ENCODE measurements around the gene HNRNPCL1. TPM values are rescaled to one million over a fixed set of nuclear protein-coding genes. Genes with fewer than 3 reads are reported as not detected.
"Not testable (repeated sequence)": the region's sequence is repeated elsewhere in the genome, so short reads cannot be mapped to it uniquely, and the experiment has no call there.

The HNRNPCL1 gene
- not detected for total RNA-seq
- polyA plus RNA-seq: not detected
- long read RNA-seq, donor 1: 0 reads
- long read RNA-seq, donor 2: 0 reads
- long read RNA-seq, donor 3: 0 reads
- long read RNA-seq, donor 4: 0 reads
- long read RNA-seq, donor 5: 0 reads
- long read RNA-seq, donor 6: 0 reads
- long read RNA-seq, donor 7: 0 reads
- long read RNA-seq, donor 8: 0 reads
- long read RNA-seq, donor 9: 0 reads
- long read RNA-seq, donor 10: 0 reads

- H3K9me3 ChIP-seq (replicated peaks in 1 of 3); H3K27ac ChIP-seq; H3K36me3 ChIP-seq (replicated peaks in 1 of 2); H3K4me3 ChIP-seq; intact Hi-C loops (cut with DNase I); DNase-seq; H3K27me3 ChIP-seq; H3K4me1 ChIP-seq (replicated peaks in 1 of 2): not testable (repeated sequence)
- WGBS, 4 donors: 82 to 87% (median 83%) methylated on average over 7 of the region's 7 CpGs
Observed at GRCh38 chr1:12848620-12849019, at the start of gene HNRNPCL1. Gene HNRNPCL1, minus strand, starts transcription at chr1:12848720. Its CDS starts 431 bp downstream, at chr1:12848289.

DNA sequence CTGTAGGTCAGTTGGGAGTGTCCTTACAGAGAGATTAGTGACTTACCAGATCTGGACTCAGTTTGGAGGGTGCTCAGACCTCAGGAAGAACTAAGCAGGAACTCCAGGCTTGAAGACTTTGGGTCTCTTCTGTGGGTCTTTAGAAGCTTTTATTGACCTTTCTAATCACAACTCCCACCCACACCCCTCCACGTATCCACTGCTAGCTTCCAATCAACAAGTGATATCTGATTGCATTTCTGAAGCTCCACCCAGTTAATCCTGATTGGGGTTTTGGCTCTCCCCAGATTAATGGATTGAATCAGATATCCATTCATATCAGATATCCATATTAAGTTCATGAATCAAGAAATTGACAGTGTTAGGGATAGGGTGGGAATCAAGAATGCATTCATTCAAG, 49.6 kb upstream of the HNRNPCL1 start, which contains the start of gene PRAMEF10:
Gene PRAMEF10, minus strand, starts transcription at position 101 of the 400 bp plus-strand sequence. CDS start 2,423 bp downstream, outside the sequence.
- H3K27ac ChIP-seq; H3K4me1 ChIP-seq (replicated peaks in 1 of 2); H3K27me3 ChIP-seq; H3K4me3 ChIP-seq; DNase-seq; H3K36me3 ChIP-seq (replicated peaks in 1 of 2); H3K9me3 ChIP-seq (replicated peaks in 1 of 3); intact Hi-C loops (cut with DNase I): not testable (repeated sequence)
- no CpG with 5 or more reads among the region's 1 CpG for WGBS, 4 donors

GRCh38 chr1:12886101-12886500, 37.6 kb upstream of the HNRNPCL1 start, which contains the start of gene PRAMEF4:
Gene PRAMEF4, minus strand, starts transcription at chr1:12886201. Its CDS starts 2,807 bp downstream, at chr1:12883394.
- H3K36me3 ChIP-seq (replicated peaks in 1 of 2); H3K4me3 ChIP-seq; H3K27me3 ChIP-seq; H3K27ac ChIP-seq; H3K4me1 ChIP-seq (replicated peaks in 1 of 2); H3K9me3 ChIP-seq (replicated peaks in 1 of 3); DNase-seq; intact Hi-C loops (cut with DNase I): not testable (repeated sequence)
- WGBS, 4 donors: 61 to 77% (median 67%) methylated on average over 2 to 3 of the region's 3 CpGs

DNA sequence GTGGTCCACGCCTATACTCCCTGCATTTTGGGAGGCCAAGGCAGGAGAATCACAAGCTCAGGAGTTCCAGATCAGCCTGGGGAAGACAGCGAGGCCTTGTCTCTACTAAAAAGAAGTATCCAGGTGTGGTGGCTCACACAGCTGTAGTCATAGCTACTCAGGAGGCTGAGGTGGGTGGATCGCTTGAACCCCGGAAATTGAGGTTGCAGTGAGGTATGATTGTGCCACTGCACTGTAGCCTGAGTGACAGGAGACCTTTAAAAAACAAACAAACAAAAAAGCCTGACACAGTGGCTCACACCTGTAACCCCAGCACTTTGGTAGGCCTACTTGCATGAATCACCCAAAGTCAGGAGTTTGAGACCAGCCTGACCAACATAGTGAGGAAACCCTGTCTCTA, 29.9 kb upstream of the HNRNPCL1 start:
- intact Hi-C loops (cut with DNase I); H3K4me1 ChIP-seq (replicated peaks in 1 of 2); H3K27me3 ChIP-seq; H3K4me3 ChIP-seq; H3K36me3 ChIP-seq (replicated peaks in 1 of 2); H3K27ac ChIP-seq; DNase-seq; H3K9me3 ChIP-seq (replicated peaks in 1 of 3): not testable (repeated sequence)
- WGBS, 4 donors: 80 to 89% (median 86%) methylated on average over 2 to 3 of the region's 4 CpGs

GRCh38 chr1:12863131-12863880, 14.8 kb upstream of the HNRNPCL1 start:
- 75 to 79% (median 77%) methylated on average over 2 to 3 of the region's 7 CpGs; no CpG with 5 or more reads in 1 of the 4 donors for WGBS, 4 donors

DNA sequence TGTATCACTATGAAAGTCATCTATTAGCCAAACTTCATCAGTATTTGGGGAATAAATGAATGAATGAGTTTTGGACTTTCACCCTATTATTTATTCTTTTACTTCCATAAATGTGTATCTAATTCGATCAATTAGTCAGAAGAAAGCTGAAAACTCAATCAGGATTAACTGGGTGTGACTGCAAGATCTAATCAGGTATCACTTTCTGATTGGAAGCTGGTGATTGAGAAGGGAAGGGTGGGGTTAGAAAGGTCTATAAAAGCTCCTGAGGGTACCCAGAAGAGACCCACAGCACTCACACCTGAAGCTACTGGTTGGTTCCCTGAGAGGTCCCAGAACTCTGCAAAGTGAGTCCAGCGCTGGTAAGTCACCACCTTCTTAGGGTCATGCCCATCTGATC, 8.3 kb upstream of the HNRNPCL1 start, which contains the start of gene PRAMEF2:
Gene PRAMEF2, plus strand, starts transcription at position 301 of the 400 bp plus-strand sequence. CDS start 1,924 bp downstream, outside the sequence.
- H3K36me3 ChIP-seq (replicated peaks in 1 of 2); DNase-seq; H3K4me1 ChIP-seq (replicated peaks in 1 of 2); intact Hi-C loops (cut with DNase I); H3K9me3 ChIP-seq (replicated peaks in 1 of 3); H3K27me3 ChIP-seq; H3K27ac ChIP-seq; H3K4me3 ChIP-seq: not testable (repeated sequence)
- WGBS, 4 donors: 61 to 66% (median 63%) methylated on average over 2 of the region's 2 CpGs; no CpG with 5 or more reads in 1 of the 4 donors

More at GRCh38 chr1:12863131-12863880, 14.8 kb upstream of the HNRNPCL1 start:
- H3K36me3 ChIP-seq (replicated peaks in 1 of 2); intact Hi-C loops (cut with DNase I); H3K27ac ChIP-seq; H3K4me3 ChIP-seq; DNase-seq; H3K4me1 ChIP-seq (replicated peaks in 1 of 2); H3K27me3 ChIP-seq; H3K9me3 ChIP-seq (replicated peaks in 1 of 3): not testable (repeated sequence)

GRCh38 chr1:12851779-12852178, 3.3 kb upstream of the HNRNPCL1 start:
- H3K9me3 ChIP-seq (replicated peaks in 1 of 3): no peaks in the 10 kb centered on the region
- no peaks in the 10 kb centered on the region for H3K27me3 ChIP-seq
- WGBS, 4 donors: 65 to 78% (median 69%) methylated on average over 2 to 4 of the region's 4 CpGs
- H3K27ac ChIP-seq: no peak overlapping the region
- H3K4me3 ChIP-seq: no peak overlapping the region
- intact Hi-C loops (cut with DNase I): no loop called here
- TF ChIP-seq, protein P1, sequence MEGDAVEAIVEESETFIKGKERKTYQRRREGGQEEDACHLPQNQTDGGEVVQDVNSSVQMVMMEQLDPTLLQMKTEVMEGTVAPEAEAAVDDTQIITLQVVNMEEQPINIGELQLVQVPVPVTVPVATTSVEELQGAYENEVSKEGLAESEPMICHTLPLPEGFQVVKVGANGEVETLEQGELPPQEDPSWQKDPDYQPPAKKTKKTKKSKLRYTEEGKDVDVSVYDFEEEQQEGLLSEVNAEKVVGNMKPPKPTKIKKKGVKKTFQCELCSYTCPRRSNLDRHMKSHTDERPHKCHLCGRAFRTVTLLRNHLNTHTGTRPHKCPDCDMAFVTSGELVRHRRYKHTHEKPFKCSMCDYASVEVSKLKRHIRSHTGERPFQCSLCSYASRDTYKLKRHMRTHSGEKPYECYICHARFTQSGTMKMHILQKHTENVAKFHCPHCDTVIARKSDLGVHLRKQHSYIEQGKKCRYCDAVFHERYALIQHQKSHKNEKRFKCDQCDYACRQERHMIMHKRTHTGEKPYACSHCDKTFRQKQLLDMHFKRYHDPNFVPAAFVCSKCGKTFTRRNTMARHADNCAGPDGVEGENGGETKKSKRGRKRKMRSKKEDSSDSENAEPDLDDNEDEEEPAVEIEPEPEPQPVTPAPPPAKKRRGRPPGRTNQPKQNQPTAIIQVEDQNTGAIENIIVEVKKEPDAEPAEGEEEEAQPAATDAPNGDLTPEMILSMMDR (IDR thresholded peaks at IDR 0.05): no peak
- no peak for TF ChIP-seq POLR2A (IDR thresholded peaks at IDR 0.05)
- H3K36me3 ChIP-seq (replicated peaks in 1 of 2): no peaks in the 10 kb centered on the region
- no peaks in the 10 kb centered on the region for H3K4me1 ChIP-seq (replicated peaks in 1 of 2)
- no peak for DNase-seq

- intact Hi-C loops (cut with DNase I); H3K4me3 ChIP-seq; H3K27ac ChIP-seq; H3K27me3 ChIP-seq; H3K9me3 ChIP-seq (replicated peaks in 1 of 3); DNase-seq; H3K36me3 ChIP-seq (replicated peaks in 1 of 2); H3K4me1 ChIP-seq (replicated peaks in 1 of 2): not testable (repeated sequence)
- 43 to 72% (median 55%) methylated on average over 2 of the region's 2 CpGs for WGBS, 4 donors
Observed at GRCh38 chr1:12833251-12833650, 15.3 kb downstream of the HNRNPCL1 start.

GRCh38 chr1:12831310-12831709, 17.2 kb downstream of the HNRNPCL1 start, which contains the start of gene PRAMEF11:
Gene PRAMEF11, minus strand, starts transcription at chr1:12831410. Its CDS starts 2,621 bp downstream, at chr1:12828789.
- H3K27me3 ChIP-seq; H3K36me3 ChIP-seq (replicated peaks in 1 of 2); H3K9me3 ChIP-seq (replicated peaks in 1 of 3); intact Hi-C loops (cut with DNase I); H3K4me3 ChIP-seq; H3K4me1 ChIP-seq (replicated peaks in 1 of 2); H3K27ac ChIP-seq; DNase-seq: not testable (repeated sequence)
- WGBS, 4 donors: 35 to 68% (median 53%) methylated on average over 3 of the region's 3 CpGs

GRCh38 chr1:12819061-12819460, 29.5 kb downstream of the HNRNPCL1 start:
- H3K9me3 ChIP-seq (replicated peaks in 1 of 3); H3K4me1 ChIP-seq (replicated peaks in 1 of 2); H3K36me3 ChIP-seq (replicated peaks in 1 of 2); H3K27ac ChIP-seq; intact Hi-C loops (cut with DNase I); DNase-seq; H3K27me3 ChIP-seq; H3K4me3 ChIP-seq: not testable (repeated sequence)
- WGBS, 4 donors: 43 to 75% (median 70%) methylated on average over 1 to 6 of the region's 6 CpGs; no CpG with 5 or more reads in 1 of the 4 donors
